Liver (tissue), 9 donors: Measurements from ENCODE around the gene SH3RF3. TPM values are rescaled to one million over a fixed set of nuclear protein-coding genes. Genes with fewer than 3 reads are reported as not detected.

Source experiments
- DNase-seq: peaks from one replicate; pipeline ENCODE4 v3.0.0-alpha.2; 2017; ENCODE audit warnings: low spot score
- H3K27ac ChIP-seq, 2 donors: one replicate each; pipeline ENCODE4 v1.7.0; 2013; ENCODE audit warnings: inconsistent platforms in 2 of 2, low read length in 2 of 2, control low read depth in 1 of 2, low read depth in 1 of 2, mild to moderate bottlenecking in 1 of 2
- H3K27me3 ChIP-seq, 4 donors: one replicate each; pipeline versions ENCODE4 v1.6.1 to v1.7.0; 2013; ENCODE audit warnings: low read length in 3 of 4, inconsistent platforms in 1 of 4, mild to moderate bottlenecking in 1 of 4, moderate library complexity in 1 of 4; ENCODE audit not compliant: control insufficient read depth in 4 of 4, insufficient read depth in 4 of 4
- H3K36me3 ChIP-seq, 4 donors: one replicate each; pipeline versions ENCODE4 v1.6.1 to v1.7.0; 2013; ENCODE audit warnings: low read length in 3 of 4, mild to moderate bottlenecking in 3 of 4, low read depth in 1 of 4, moderate library complexity in 1 of 4; ENCODE audit not compliant: control insufficient read depth in 4 of 4, insufficient read depth in 3 of 4
- H3K4me1 ChIP-seq, 4 donors: one replicate each; pipeline versions ENCODE4 v1.6.1 to v1.7.0; 2013; ENCODE audit warnings: low read length in 3 of 4, mild to moderate bottlenecking in 3 of 4, moderate library complexity in 1 of 4; ENCODE audit not compliant: control insufficient read depth in 4 of 4, insufficient read depth in 4 of 4
- H3K4me3 ChIP-seq, 3 donors: one replicate each; pipeline versions ENCODE4 v1.6.1 to v1.7.0; 2013; ENCODE audit warnings: low read length in 3 of 3, control low read depth in 1 of 3, low read depth in 1 of 3, mild to moderate bottlenecking in 1 of 3
- H3K9ac ChIP-seq, 2 donors: one replicate each; pipeline ENCODE4 v1.7.0; 2013; ENCODE audit warnings: low read length in 2 of 2, mild to moderate bottlenecking in 2 of 2, moderate library complexity in 2 of 2, control low read depth in 1 of 2, low read depth in 1 of 2
- H3K9me3 ChIP-seq, 4 donors: one replicate each; pipeline versions ENCODE4 v1.6.1 to v1.7.0; 2013; ENCODE audit warnings: low read length in 3 of 4; ENCODE audit not compliant: control insufficient read depth in 4 of 4
- ATF3 ChIP-seq: IDR thresholded peaks from 2 replicates; pipeline ENCODE4 v1.6.1; 2016; ENCODE audit warnings: antibody characterized with exemption
- CTCF ChIP-seq: fragments of 150-350 bp; IDR thresholded peaks from 2 replicates; pipeline ENCODE4 v1.5.1; 2017; ENCODE audit warnings: improper control_type of control experiment, low read depth, low read length; ENCODE audit not compliant: missing input control
- EGR1 ChIP-seq, 2 donors: IDR thresholded peaks; 2 replicates each; pipeline ENCODE4 v1.6.1; 2016 to 2018; ENCODE audit warnings: antibody characterized with exemption in 2 of 2, low read depth in 2 of 2
- FOXA1 ChIP-seq: IDR thresholded peaks from 2 replicates; pipeline ENCODE4 v1.6.1; 2016; ENCODE audit warnings: antibody characterized with exemption
- FOXA2 ChIP-seq: IDR thresholded peaks from 2 replicates; pipeline ENCODE4 v1.6.1; 2016; ENCODE audit warnings: antibody characterized with exemption
- GABPA ChIP-seq, 2 donors: IDR thresholded peaks in 1 of 2; conservative IDR thresholded peaks in 1 of 2; 2 replicates each; pipeline ENCODE4 v1.6.1; 2016; ENCODE audit warnings: antibody characterized with exemption in 2 of 2, mild to moderate bottlenecking in 1 of 2, moderate library complexity in 1 of 2
- HNF4A ChIP-seq, 2 donors: conservative IDR thresholded peaks; 2 replicates each; pipeline ENCODE4 v1.6.1; 2016; ENCODE audit warnings: antibody characterized with exemption in 2 of 2, mild to moderate bottlenecking in 2 of 2
- HNF4G ChIP-seq: IDR thresholded peaks from 2 replicates; pipeline ENCODE4 v1.6.1; 2016; ENCODE audit warnings: antibody characterized with exemption
- JUND ChIP-seq, 2 donors: IDR thresholded peaks; 2 replicates each; pipeline ENCODE4 v1.6.1; 2016; ENCODE audit warnings: antibody characterized with exemption in 2 of 2
- MAX ChIP-seq: IDR thresholded peaks from 2 replicates; pipeline ENCODE4 v1.6.1; 2016; ENCODE audit warnings: antibody characterized with exemption
- NR2F2 ChIP-seq: IDR thresholded peaks from 2 replicates; pipeline ENCODE4 v1.6.1; 2016; ENCODE audit warnings: antibody characterized with exemption
- RAD21 ChIP-seq, 2 donors: IDR thresholded peaks; 2 replicates each; pipeline ENCODE4 v1.6.1; 2016; ENCODE audit warnings: antibody characterized with exemption in 2 of 2, mild to moderate bottlenecking in 2 of 2
- REST ChIP-seq: IDR thresholded peaks from 2 replicates; pipeline ENCODE4 v1.6.1; 2016; ENCODE audit warnings: antibody characterized with exemption, mild to moderate bottlenecking
- RXRA ChIP-seq, 2 donors: IDR thresholded peaks; 2 replicates each; pipeline ENCODE4 v1.6.1; 2017 to 2018; ENCODE audit warnings: antibody characterized with exemption in 2 of 2, mild to moderate bottlenecking in 1 of 2
- SP1 ChIP-seq: IDR thresholded peaks from 2 replicates; pipeline ENCODE4 v1.6.1; 2018; ENCODE audit warnings: antibody characterized with exemption, mild to moderate bottlenecking
- TAF1 ChIP-seq: conservative IDR thresholded peaks from 2 replicates; pipeline ENCODE4 v1.6.1; 2016; ENCODE audit warnings: antibody characterized with exemption, mild to moderate bottlenecking
- YY1 ChIP-seq: IDR thresholded peaks from 2 replicates; pipeline ENCODE4 v1.6.1; 2016; ENCODE audit warnings: antibody characterized with exemption, mild to moderate bottlenecking
- ZBTB33 ChIP-seq: IDR thresholded peaks from 2 replicates; pipeline ENCODE4 v1.6.1; 2016; ENCODE audit warnings: antibody characterized with exemption
- WGBS: extraction: QIAGEN DNeasy Blood & Tissue Kit; methylation state at CpG from one replicate; pipeline ENCODE4 v1.1.7; 2013; 5-methylcytosine and 5-hydroxymethylcytosine counted together
- polyA plus RNA-seq, 2 donors: library from polyadenylated mRNA; stranded (reverse) in 1 of 2; unstranded in 1 of 2; fragments of 200-250 nt in 1 of 2; fragments of >200 nt in 1 of 2; fragmentation: Nextera tagmentation in 1 of 2; extraction: Ambion mirVana in 1 of 2; gene quantifications; one replicate each; pipeline versions ENCODE4 v1.2.1 to v1.2.3, GENCODE V29; 2013 to 2015
- total RNA-seq, 2 donors: library from RNA; depleted of rRNA; stranded (reverse); fragments of >200 nt; gene quantifications; one replicate each; pipeline ENCODE4 v1.2.3, GENCODE V29; 2014
- donor health status: healthy.
- donor health status: healthy.
- donor health status: healthy.
- donor health status: healthy.
- donor health status: healthy.

Gene SH3RF3
- total and polyA plus RNA-seq, 4 donors: 0.11 to 1.0 (median 0.54) TPM

- no peak for DNase-seq
Measured at GRCh38 chr2:109316091-109316490, 187.1 kb downstream of the SH3RF3 start.

More at GRCh38 chr2:109316091-109316490, 187.1 kb downstream of the SH3RF3 start:
- WGBS: 84% methylated on average over 2 of the region's 2 CpGs
- H3K9ac ChIP-seq: no peak overlapping the region
- no peaks in the 10 kb centered on the region for H3K9me3 ChIP-seq
- H3K4me3 ChIP-seq: no peak overlapping the region
- H3K27ac ChIP-seq: no peak overlapping the region
- H3K36me3 ChIP-seq: no peaks in the 10 kb centered on the region
- TF ChIP-seq ATF3 (no peak), MAX (no peak), YY1 (no peak), NR2F2 (no peak), TAF1 (no peak), HNF4G (no peak), ZBTB33 (no peak), CTCF (no peak), REST (no peak), SP1 (no peak), FOXA2 (no peak), RAD21 (IDR thresholded peaks at IDR 0.05) (no peak), HNF4A (conservative IDR thresholded peaks at IDR 0.05) (no peak), EGR1 (IDR thresholded peaks at IDR 0.05; ENCODE audit: low read depth in 2 of 2) (no peak), GABPA (IDR thresholded peaks at IDR 0.05 in 1 of 2, conservative IDR thresholded peaks at IDR 0.05 in 1 of 2) (no peak), JUND (IDR thresholded peaks at IDR 0.05) (no peak), RXRA (IDR thresholded peaks at IDR 0.05) (no peak), FOXA1 (no peak)
- H3K27me3 ChIP-seq: no peaks in the 10 kb centered on the region
- H3K4me1 ChIP-seq: no peaks in the 10 kb centered on the region
